IMR-90 (cell line): ENCODE measurements around the gene C4B. TPM values are rescaled to one million over a fixed set of nuclear protein-coding genes. Genes with fewer than 3 reads are reported as not detected.
"Not testable (repeated sequence)": the region's sequence is repeated elsewhere in the genome, so short reads cannot be mapped to it uniquely, and the experiment has no call there.

Experiments used
- ATAC-seq: fragments of 200-7000 bp; cut with Tn5 transposase; 2 replicates; pipeline ENCODE4 v1.9.1; 2020; ENCODE audit warnings: low read depth, mild to moderate bottlenecking, moderate library complexity
- BruUV-seq: library from RNA; stranded (reverse); fragments of 400-500 nt; replicated peaks from 2 replicates; lab custom pipeline; 2021; lab: Mats Ljungman, UMichigan
- CTCF ChIA-PET: fragments of 300-600 bp; formaldehyde crosslinking; extraction: SDS; loops from one replicate; lab custom pipeline; 2021; ENCODE audit warnings: antibody characterized with exemption; lab: Yijun Ruan, JAX
- POLR2A ChIA-PET: fragments of 300-600 bp; sonication (Branson Sonifier 250); formaldehyde crosslinking; loops from one replicate; lab custom pipeline; 2022; ENCODE audit warnings: antibody characterized with exemption; ENCODE audit not compliant: unreplicated experiment; lab: Charles Lee
- DNase-seq: peaks from one replicate; pipeline ENCODE4 v3.0.0; 2013
- H2AFZ ChIP-seq: replicated peaks from 2 replicates; pipeline ENCODE3; 2013; ENCODE audit warnings: low read length, mild to moderate bottlenecking; ENCODE audit not compliant: poor library complexity
- H2AK5ac ChIP-seq: 2 replicates; pipeline ENCODE4 v1.6.1; 2013; ENCODE audit warnings: low read depth, low read length, inconsistent platforms
- H2AK9ac ChIP-seq: replicated peaks from 2 replicates; pipeline ENCODE3; 2013; ENCODE audit warnings: mild to moderate bottlenecking, low read depth, low read length, moderate library complexity; ENCODE audit not compliant: poor library complexity
- H2BK120ac ChIP-seq: 2 replicates; pipeline ENCODE4 v1.6.1; 2013; ENCODE audit warnings: low read depth, low read length, inconsistent platforms
- H2BK15ac ChIP-seq: 3 replicates; pipeline ENCODE4 v1.6.1; 2013; ENCODE audit warnings: low read depth, low read length, inconsistent platforms
- H2BK20ac ChIP-seq: 2 replicates; pipeline ENCODE4 v1.6.1; 2013; ENCODE audit warnings: low read depth, mild to moderate bottlenecking, inconsistent platforms, low read length, moderate library complexity
- H2BK5ac ChIP-seq: 2 replicates; pipeline ENCODE4 v1.6.1; 2013; ENCODE audit warnings: mild to moderate bottlenecking, low read depth, low read length, inconsistent platforms; ENCODE audit not compliant: poor library complexity, severe bottlenecking
- H3K14ac ChIP-seq: replicated peaks from 2 replicates; pipeline ENCODE4 v1.6.1; 2013; ENCODE audit warnings: low read depth, low read length, inconsistent platforms
- H3K18ac ChIP-seq: 2 replicates; pipeline ENCODE4 v1.6.1; 2013; ENCODE audit warnings: low read depth, low read length, control low read depth
- H3K23ac ChIP-seq: 2 replicates; pipeline ENCODE4 v1.6.1; 2013; ENCODE audit warnings: low read depth, low read length, inconsistent platforms
- H3K27ac ChIP-seq: 2 replicates; pipeline ENCODE4 v1.5.1; 2013; ENCODE audit warnings: mild to moderate bottlenecking, control low read depth, low read length; ENCODE audit not compliant: insufficient read depth
- H3K27me3 ChIP-seq: 2 replicates; pipeline ENCODE4 v1.6.1; 2013; ENCODE audit warnings: low read length; ENCODE audit not compliant: control insufficient read depth, insufficient read depth
- H3K36me3 ChIP-seq: 2 replicates; pipeline ENCODE4 v1.6.1; 2013; ENCODE audit warnings: low read length, mixed read lengths; ENCODE audit not compliant: control insufficient read depth, insufficient read depth
- H3K4ac ChIP-seq: 2 replicates; pipeline ENCODE4 v1.6.1; 2013; ENCODE audit warnings: low read depth, low read length, inconsistent platforms
- H3K4me1 ChIP-seq: 2 replicates; pipeline ENCODE4 v1.6.1; 2013; ENCODE audit warnings: low read length, mixed read lengths; ENCODE audit not compliant: control insufficient read depth, insufficient read depth
- H3K4me2 ChIP-seq: 2 replicates; pipeline ENCODE4 v1.6.1; 2013; ENCODE audit warnings: low read depth, mild to moderate bottlenecking, control low read depth, low read length, moderate library complexity
- H3K4me3 ChIP-seq: 2 replicates; pipeline ENCODE4 v1.5.1; 2013; ENCODE audit warnings: low read depth, mild to moderate bottlenecking, control low read depth, low read length, moderate library complexity; ENCODE audit not compliant: insufficient read depth
- H3K56ac ChIP-seq: 2 replicates; pipeline ENCODE4 v1.6.1; 2013; ENCODE audit warnings: low read length, inconsistent platforms; ENCODE audit not compliant: insufficient read depth; ENCODE audit errors: extremely low read depth
- H3K79me1 ChIP-seq, 2 experiments: 2 replicates each; pipeline ENCODE4 v1.6.1; 2013; ENCODE audit warnings: low read length in 2 of 2, inconsistent platforms in 1 of 2, low read depth in 1 of 2
- H3K9ac ChIP-seq: 2 replicates; pipeline ENCODE4 v1.6.1; 2013; ENCODE audit warnings: low read depth, low read length, control low read depth
- H3K9me1 ChIP-seq: 2 replicates; pipeline ENCODE4 v1.6.1; 2013; ENCODE audit warnings: low read length, inconsistent platforms; ENCODE audit not compliant: insufficient read depth
- H3K9me3 ChIP-seq: 2 replicates; pipeline ENCODE4 v1.6.1; 2013; ENCODE audit warnings: low read length; ENCODE audit not compliant: control insufficient read depth, insufficient read depth
- H4K20me1 ChIP-seq: 2 replicates; pipeline ENCODE4 v1.6.1; 2013; ENCODE audit warnings: low read length, inconsistent platforms; ENCODE audit not compliant: insufficient read depth
- H4K5ac ChIP-seq: 2 replicates; pipeline ENCODE4 v1.6.1; 2013; ENCODE audit warnings: mild to moderate bottlenecking, low read depth, low read length, control low read depth
- H4K8ac ChIP-seq, 2 experiments: 2 replicates each; pipeline ENCODE4 v1.6.1; 2013; ENCODE audit warnings: low read depth in 2 of 2, low read length in 2 of 2, control low read depth in 1 of 2, inconsistent platforms in 1 of 2
- H4K91ac ChIP-seq: 2 replicates; pipeline ENCODE4 v1.6.1; 2013; ENCODE audit warnings: low read depth, low read length, inconsistent platforms; ENCODE audit not compliant: insufficient read depth
- WGBS, 2 experiments: methylation state at CpG; one replicate each; pipeline versions ENCODE4 v1.1.5 to v1.1.7; 2013; ENCODE audit warnings: missing lambda C conversion rate in 2 of 2; ENCODE audit not compliant: insufficient read length in 1 of 2; ENCODE audit errors: extremely low coverage in 2 of 2; 5-methylcytosine and 5-hydroxymethylcytosine counted together
- dilution Hi-C: fragments of 300-500 bp; cut with HindIII; formaldehyde crosslinking; loops from one replicate; pipeline ENCODE4 v1.14.3; 2018; ENCODE audit warnings: low sequenced_read_pairs; ENCODE audit not compliant: unreplicated experiment
- in situ Hi-C: fragments of 300-500 bp; cut with MboI; formaldehyde crosslinking; loops from 3 replicates; pipeline ENCODE4 v1.14.3; 2019; ENCODE audit warnings: low sequenced_read_pairs, inconsistent platforms, mixed read lengths
- intact Hi-C: fragments of 100-400 bp; cut with micrococcal nuclease; formaldehyde crosslinking; loops from 2 replicates; pipeline ENCODE4 v1.10.0; 2022
- polyA plus RNA-seq, 3 experiments: library from polyadenylated mRNA; depleted of rRNA; stranded (reverse); fragments of >200 nt; gene quantifications; 2 replicates each; pipeline ENCODE4 v1.2.3, GENCODE V29; 2012; ENCODE audit warnings: low replicate concordance in 1 of 3
- total RNA-seq: library from RNA; depleted of rRNA; stranded (reverse); fragments of >200 nt; gene quantifications from 2 replicates; pipeline ENCODE4 v1.2.3, GENCODE V29; 2012

The C4B gene
- total and polyA plus RNA-seq, 2 of the 4 experiments (the other 2 are of a cell fraction): 0.54 to 4.2 TPM

GRCh38 chr6:31994421-31994820, 20.2 kb upstream of the C4B start:
- H3K4ac ChIP-seq, H3K4me3 ChIP-seq, H4K5ac ChIP-seq, H2AK9ac ChIP-seq, H4K8ac ChIP-seq, H3K23ac ChIP-seq, dilution Hi-C loops, H3K27me3 ChIP-seq, H2AFZ ChIP-seq, ATAC-seq, H3K36me3 ChIP-seq, H3K18ac ChIP-seq, H4K20me1 ChIP-seq, H3K4me2 ChIP-seq, DNase-seq, H2AK5ac ChIP-seq, H3K56ac ChIP-seq, in situ Hi-C loops, H2BK120ac ChIP-seq, POLR2A ChIA-PET, H2BK5ac ChIP-seq, intact Hi-C loops, H3K14ac ChIP-seq, H3K27ac ChIP-seq, H3K4me1 ChIP-seq, H4K91ac ChIP-seq, H2BK20ac ChIP-seq, H3K79me1 ChIP-seq, H3K9ac ChIP-seq, H2BK15ac ChIP-seq, H3K9me3 ChIP-seq, BruUV-seq, CTCF ChIA-PET, H3K9me1 ChIP-seq: not testable (repeated sequence)
- WGBS, 2 experiments: no CpG with 5 or more reads among the region's 14 CpGs

GRCh38 chr6:31996385-31996784, 18.2 kb upstream of the C4B start:
- H3K9me3 ChIP-seq, H3K4me2 ChIP-seq, ATAC-seq, H3K9ac ChIP-seq, H2BK20ac ChIP-seq, H2BK15ac ChIP-seq, H4K20me1 ChIP-seq, in situ Hi-C loops, H3K56ac ChIP-seq, H2AK5ac ChIP-seq, H2AK9ac ChIP-seq, DNase-seq, H3K4ac ChIP-seq, CTCF ChIA-PET, H4K91ac ChIP-seq, H3K4me3 ChIP-seq, H3K18ac ChIP-seq, H3K4me1 ChIP-seq, H3K27me3 ChIP-seq, H3K9me1 ChIP-seq, H4K5ac ChIP-seq, H2BK5ac ChIP-seq, H3K23ac ChIP-seq, POLR2A ChIA-PET, H3K36me3 ChIP-seq, H3K27ac ChIP-seq, H4K8ac ChIP-seq, H2AFZ ChIP-seq, dilution Hi-C loops, H2BK120ac ChIP-seq, H3K79me1 ChIP-seq, intact Hi-C loops, H3K14ac ChIP-seq, BruUV-seq: not testable (repeated sequence)
- 100% methylated on average over 2 of the region's 6 CpGs; no CpG with 5 or more reads in 1 of the 2 experiments for WGBS, 2 experiments
